GM19099 (cell line): ENCODE measurements around the gene TBXAS1.

Source experiments
- POLR2A ChIP-seq: IDR thresholded peaks from 3 replicates; pipeline ENCODE4 v1.6.1; 2011; ENCODE audit warnings: low read depth; ENCODE audit not compliant: insufficient read length; ENCODE audit errors: extremely low read depth

TBXAS1 gene

GRCh38 chr7:139817249-139817648, 11.8 kb upstream of the TBXAS1 start:
- TF ChIP-seq POLR2A = no peak

DNA sequence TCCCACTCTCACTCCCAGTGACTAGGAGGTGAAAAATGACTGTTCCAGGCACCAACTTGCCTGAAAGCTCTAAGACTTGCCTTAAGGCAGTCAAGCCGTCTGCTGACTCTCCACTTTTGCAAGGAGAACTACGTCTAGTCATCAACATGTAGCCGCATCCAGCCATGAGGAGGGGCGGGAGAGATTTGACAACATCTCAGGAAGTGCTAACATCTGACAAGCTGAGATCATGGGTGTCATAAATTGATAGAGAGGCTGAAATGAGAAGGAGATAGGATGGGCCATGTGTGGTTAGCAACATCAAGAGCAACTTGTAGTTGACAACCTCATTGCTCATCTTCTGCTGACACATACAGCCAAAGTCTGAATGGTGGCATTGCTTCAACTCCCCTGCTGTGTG, 9.0 kb upstream of the TBXAS1 start:
- no peak for TF ChIP-seq POLR2A

DNA sequence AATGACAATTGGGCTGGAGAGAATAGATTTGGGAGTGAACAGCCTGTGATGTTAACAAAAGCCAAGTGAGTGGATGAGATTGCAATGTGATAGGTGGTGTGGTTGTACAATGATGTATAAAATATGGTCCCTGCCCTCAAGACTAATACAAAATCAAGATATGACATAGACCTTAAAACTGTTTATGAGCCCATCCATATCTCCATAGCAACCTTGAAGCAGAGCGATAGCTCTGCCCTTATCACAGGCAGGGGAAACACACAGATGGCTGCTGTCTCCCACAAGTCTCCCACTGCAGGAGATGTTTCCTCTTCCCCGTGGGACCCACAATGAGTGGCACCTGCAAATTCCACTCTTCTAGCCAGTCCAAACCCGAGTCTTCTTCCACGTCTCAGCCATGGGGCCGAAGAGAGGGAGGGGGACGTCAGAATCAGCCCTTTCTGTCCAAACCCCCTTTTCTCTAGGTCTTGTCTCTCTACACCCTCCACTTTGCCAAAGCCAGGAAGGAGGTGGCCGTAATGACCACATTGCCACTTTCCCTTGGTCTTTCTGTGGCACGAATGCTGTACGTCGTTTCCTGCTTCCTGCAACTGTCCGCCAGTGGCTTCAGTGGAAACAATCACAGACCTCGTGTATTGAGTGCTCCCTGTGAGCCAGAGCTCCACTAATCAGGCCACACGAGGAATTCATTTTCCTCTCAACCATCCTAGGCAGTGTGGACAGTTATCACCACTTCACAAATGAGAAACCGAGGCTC, 7.5 kb upstream of the TBXAS1 start:
- TF ChIP-seq POLR2A = no peak

DNA sequence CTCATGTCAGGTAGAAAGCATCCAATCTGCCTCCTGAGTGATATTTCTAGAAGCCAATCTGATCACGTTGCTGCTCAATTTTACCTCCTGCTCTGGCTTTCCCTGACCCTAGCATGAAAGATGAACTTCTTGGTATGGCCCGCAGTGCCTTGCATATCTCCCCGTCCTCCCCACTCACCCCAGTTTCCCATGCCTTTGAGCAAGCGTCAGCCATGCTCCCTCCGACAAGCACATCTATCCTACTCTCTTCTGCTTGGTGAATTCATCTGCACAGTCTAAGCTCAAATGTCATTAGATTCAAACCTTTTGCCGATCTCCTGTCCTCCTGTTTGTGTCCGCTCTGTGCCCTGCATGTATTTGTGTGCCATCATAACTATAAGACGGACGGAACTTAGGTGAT, 6.2 kb upstream of the TBXAS1 start:
- TF ChIP-seq POLR2A = no peak

DNA sequence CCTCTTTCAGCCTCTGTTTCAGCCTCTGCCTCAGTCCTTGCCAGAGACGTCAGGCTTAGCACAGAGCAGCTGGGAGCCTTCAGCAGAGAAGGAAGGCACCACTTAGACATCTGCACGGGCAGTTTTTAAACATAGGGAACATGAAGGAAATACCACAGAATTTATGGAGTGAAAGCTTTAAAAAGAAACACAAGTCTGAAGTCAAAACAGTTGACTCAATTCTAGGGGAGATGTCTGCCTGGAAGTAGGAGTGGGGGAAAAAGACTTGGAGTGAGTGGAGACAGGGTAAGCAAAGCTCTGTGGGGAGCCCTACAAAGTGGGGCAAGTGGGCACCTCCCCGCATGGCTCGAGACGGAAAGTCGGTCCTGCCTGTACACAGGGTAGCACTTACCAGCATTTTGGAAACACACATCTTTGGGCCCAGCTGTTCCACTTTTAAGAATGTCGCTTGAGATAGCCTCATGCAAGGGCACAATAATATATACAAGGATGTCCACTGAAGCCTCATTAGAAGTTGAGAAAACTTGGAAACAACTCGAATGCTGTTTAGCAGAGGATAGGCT, 5.0 kb upstream of the TBXAS1 start:
- no peak for TF ChIP-seq POLR2A

DNA sequence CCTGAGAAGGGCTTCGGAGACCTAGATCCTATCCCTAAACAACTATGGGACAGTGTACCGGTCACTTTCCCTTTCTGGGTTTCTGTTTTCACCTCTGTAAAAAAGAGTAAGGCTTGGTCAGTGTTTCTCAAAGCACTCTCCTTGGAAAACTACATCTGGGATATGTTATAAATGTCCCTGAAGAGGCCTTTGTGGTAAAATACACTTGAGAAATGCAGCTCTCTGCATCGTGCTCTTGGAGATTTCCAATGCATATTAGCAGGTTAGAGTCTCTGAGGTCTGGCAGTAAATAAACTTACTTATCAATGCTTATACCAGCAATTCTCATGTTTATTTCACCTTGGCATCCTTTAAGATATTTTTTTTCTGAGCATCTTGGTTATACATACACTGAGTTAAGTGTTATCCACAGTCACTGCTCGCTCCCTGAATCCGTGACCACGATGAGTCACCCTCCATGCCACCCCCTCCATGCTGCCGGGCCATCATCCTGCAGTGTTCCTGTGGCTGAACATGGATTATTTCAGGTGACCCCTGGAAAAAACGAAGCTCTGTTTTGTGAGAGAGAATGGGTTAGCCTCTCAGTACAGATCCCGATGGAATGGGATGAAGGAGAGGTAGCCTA, 3.3 kb upstream of the TBXAS1 start:
- no peak for TF ChIP-seq POLR2A

DNA sequence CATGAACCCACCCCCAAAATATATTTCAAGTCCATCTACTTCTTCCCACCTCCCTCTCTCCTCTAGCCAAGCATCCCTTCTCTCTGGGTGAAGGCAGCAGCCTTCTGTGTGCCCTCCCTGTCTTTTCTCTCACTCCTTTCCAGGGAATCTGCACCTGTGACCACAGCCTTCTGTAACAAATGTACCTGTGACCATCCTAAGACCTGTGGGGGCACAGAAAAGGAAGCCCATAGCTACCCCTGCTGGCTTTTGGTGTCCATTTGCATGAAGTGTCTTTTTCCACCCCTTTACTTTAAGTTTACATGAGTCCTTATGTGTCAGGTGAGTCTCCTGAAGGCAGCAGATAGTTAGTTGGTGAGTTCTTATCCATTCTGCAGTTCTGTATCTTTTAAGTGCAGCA, 2.0 kb upstream of the TBXAS1 start:
- TF ChIP-seq POLR2A = no peak

DNA sequence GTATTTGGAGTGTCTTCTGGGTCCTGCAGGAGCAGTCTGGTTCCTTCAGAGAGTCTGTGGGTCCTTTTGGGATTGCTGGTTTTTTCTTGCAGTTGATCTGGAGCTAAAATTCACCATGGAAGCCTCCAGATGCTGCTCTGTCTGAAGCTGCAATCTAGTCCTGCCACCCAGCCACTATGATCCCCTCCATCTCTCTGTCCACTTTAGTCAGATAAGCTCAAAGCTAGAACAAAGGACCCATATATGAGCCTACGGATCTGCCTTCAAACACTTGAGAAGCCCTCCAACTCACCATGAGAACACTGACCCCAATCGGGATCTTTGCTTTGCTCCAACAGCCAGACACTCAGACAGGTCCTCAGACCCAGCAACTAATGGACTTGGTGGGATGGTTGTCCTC, 618 bp upstream of the TBXAS1 start:
- TF ChIP-seq POLR2A = no peak

GRCh38 chr7:139829775-139830117, 682 bp downstream of the TBXAS1 start:
- peak; percentile 21 for TF ChIP-seq POLR2A

DNA sequence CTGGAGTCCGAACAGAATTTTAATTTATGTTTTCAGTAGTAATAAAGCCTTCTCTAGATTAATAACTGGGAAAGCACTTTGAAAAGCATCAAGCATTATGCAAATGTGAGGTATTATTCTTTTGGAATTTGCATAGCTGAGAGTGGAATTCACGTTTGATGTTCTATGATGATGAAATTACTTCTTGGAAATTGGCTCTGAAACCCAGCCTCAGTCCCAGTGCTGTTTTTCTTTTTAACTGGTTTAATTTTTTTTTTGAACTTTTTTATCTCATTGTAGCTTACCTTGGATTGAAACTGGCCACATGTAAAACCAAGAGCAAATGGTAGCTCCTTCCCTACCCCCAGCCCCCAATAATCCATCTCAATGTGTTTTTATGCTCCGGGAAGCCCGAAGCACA, 1.2 kb downstream of the TBXAS1 start:
- no peak for TF ChIP-seq POLR2A

DNA sequence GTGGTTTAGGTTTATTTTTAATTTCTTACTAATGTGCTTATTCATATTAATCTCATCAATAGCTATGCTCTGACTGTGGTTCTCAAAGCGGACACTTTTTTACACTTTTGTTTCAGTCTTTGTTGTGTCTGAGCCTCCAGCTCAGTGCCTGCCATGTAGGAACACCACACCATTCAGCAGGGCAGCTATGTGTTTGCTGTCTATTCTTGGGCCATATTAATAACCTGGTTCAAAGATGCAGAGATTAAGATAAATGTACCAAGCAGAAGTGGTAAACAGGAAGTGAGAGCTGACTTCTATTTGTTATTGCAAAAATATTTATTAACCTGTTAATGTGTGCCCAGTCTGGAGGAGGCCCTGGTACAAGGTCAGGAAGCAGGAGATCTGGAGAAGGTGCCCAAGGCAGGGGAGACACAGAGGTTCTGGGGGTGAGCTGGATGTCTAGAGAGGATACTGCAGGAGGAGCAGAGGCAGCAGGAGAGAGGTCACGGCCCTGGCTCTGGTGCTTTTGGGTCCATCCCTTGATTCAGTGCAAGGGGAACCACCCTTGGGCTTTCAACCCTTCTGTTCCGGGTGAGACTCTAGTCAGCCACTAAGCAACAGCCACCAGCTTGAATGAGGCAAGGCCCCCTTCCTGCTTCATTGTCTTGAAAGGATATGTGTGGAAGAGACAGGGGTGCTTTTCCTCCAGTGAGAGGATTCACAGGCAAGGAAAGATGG, 1.9 kb downstream of the TBXAS1 start:
- TF ChIP-seq POLR2A = peak; percentile 21

DNA sequence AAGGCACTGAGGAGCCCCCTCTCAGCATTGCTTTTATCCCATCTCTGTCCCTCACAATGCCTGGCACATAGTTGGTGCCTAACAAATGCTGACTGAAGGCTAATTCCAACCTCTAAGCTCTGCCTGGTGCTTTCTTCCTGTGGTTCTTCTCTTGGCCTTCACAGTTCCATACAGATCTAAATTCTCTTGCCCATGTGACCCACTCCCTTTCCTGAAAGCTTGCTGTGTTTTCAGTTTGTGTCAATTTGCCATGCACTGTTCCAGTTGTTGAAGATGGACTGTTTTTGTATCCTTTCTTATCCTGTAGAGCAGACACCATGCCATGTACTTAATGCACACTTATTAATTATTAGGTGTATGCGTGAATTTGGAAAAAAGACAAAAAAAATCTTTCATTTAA, 9.2 kb downstream of the TBXAS1 start:
- no peak for TF ChIP-seq POLR2A

DNA sequence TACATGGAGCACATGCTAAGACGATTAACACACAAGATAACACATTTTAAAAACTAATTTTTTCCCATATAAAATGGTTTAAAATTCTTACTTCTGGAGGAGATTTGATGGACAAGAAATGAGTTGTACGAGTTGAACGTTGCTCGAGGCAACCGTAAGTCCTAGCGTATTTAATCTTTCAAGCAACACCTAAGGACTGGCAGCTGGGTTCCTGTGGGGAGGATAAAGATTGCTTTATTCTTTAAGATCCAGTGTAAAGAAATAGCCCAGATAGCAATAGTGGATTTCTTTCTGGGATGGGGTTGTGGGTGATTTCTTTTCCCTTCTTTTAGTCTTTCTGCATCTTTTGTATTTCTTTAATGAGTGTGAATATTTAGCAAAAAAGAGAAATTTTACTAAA, 9.8 kb downstream of the TBXAS1 start:
- TF ChIP-seq POLR2A = no peak

DNA sequence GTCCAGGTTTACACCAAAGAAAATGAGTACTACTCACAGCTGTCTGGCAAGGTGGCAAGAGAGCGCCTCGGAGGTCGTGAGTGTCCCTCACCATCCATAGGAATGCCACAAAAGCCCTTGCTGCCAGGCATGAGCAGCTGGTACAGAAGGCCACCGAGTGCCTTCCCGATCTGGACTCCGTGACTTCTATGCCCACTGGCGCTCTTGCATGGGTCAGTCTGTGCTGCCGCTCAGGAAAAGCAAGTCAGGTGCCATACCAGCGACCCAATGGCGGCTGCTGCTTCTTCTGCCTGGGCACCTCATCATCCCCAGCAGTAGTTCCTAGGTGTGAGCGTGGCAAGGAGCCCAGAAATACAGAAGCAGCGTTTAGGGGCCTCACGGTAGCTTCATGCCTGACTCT, 11.7 kb downstream of the TBXAS1 start:
- no peak for TF ChIP-seq POLR2A

GRCh38 chr7:139842401-139843210, 13.5 kb downstream of the TBXAS1 start:
- TF ChIP-seq POLR2A = peak; percentile 21
